Gastrocnemius medialis (tissue), 4 donors: ENCODE measurements around the gene HMG20A.

ENCODE experiments used
- CTCF ChIP-seq, 5 experiments: fragments of 450-650 bp in 3 of 5; fragments of 200-600 bp in 2 of 5; sonication (generic) in 2 of 5; IDR thresholded peaks in 4 of 5; conservative IDR thresholded peaks in 1 of 5; 1 replicate in 4 of 5; 2 replicates in 1 of 5; pipeline ENCODE4 v1.5.1; 2016 to 2019; ENCODE audit warnings: antibody characterized with exemption in 5 of 5, mild to moderate bottlenecking in 3 of 5, moderate library complexity in 3 of 5
- POLR2A ChIP-seq, 2 donors: fragments of 450-650 bp; IDR thresholded peaks; one replicate each; pipeline ENCODE4 v1.6.1; 2017; ENCODE audit warnings: antibody characterized with exemption in 2 of 2, mild to moderate bottlenecking in 2 of 2, moderate library complexity in 2 of 2

- no peak for TF ChIP-seq POLR2A (IDR thresholded peaks at IDR 0.05)
- TF ChIP-seq CTCF (IDR thresholded peaks at IDR 0.05 in 4 of 5, conservative IDR thresholded peaks at IDR 0.05 in 1 of 5) = no peak
Measured at GRCh38 chr15:77414789-77415442, 5.8 kb upstream of the HMG20A start.
